PC-9 (cell line): ENCODE data around the gene RASSF3. TPM values are rescaled to one million over a fixed set of nuclear protein-coding genes. Genes with fewer than 3 reads are reported as not detected.

Experiments
- BruUV-seq: library from RNA; stranded (reverse); fragments of 400-500 nt; replicated peaks from 2 replicates; lab custom pipeline; 2021; lab: Mats Ljungman, UMichigan
- CTCF ChIA-PET: fragments of 300-600 bp; sonication (Branson Sonifier 250); formaldehyde crosslinking; loops from one replicate; lab custom pipeline; 2022; ENCODE audit warnings: antibody characterized with exemption; lab: Charles Lee
- POLR2A ChIA-PET: fragments of 300-600 bp; sonication (Branson Sonifier 250); formaldehyde crosslinking; loops from one replicate; lab custom pipeline; 2022; ENCODE audit warnings: antibody characterized with exemption; ENCODE audit not compliant: unreplicated experiment; lab: Charles Lee
- DNase-seq, 2 experiments: peaks; one replicate each; pipeline versions ENCODE4 v3.0.0 to v3.0.0-alpha.2; 2015 to 2022; ENCODE audit warnings: mixed read lengths in 1 of 2
- H2AFZ ChIP-seq: fragments of 200-600 bp; sonication (generic); 2 replicates; pipeline ENCODE4 v1.8.1; 2017; ENCODE audit warnings: antibody characterized with exemption
- H3F3A ChIP-seq: fragments of 200-600 bp; sonication (generic); 2 replicates; pipeline ENCODE4 v1.8.1; 2017; ENCODE audit warnings: antibody characterized with exemption, mild to moderate bottlenecking, low read depth; ENCODE audit not compliant: insufficient read depth
- H3K27ac ChIP-seq: fragments of 200-600 bp; sonication (generic); 2 replicates; pipeline ENCODE4 v1.6.1; 2016; ENCODE audit warnings: mixed run types
- H3K27me3 ChIP-seq: fragments of 200-600 bp; sonication (generic); 2 replicates; pipeline ENCODE4 v1.6.1; 2016; ENCODE audit warnings: low read depth, mixed run types; ENCODE audit not compliant: insufficient read depth
- H3K36me3 ChIP-seq: fragments of 200-600 bp; sonication (generic); 2 replicates; pipeline ENCODE4 v1.6.1; 2016; ENCODE audit warnings: low read depth, mixed run types
- H3K4me1 ChIP-seq: fragments of 200-600 bp; sonication (generic); replicated peaks from 2 replicates; pipeline ENCODE4 v1.6.1; 2016; ENCODE audit warnings: mixed run types; ENCODE audit not compliant: insufficient read depth
- H3K4me2 ChIP-seq: fragments of 200-600 bp; sonication (generic); 2 replicates; pipeline ENCODE4 v1.6.1; 2017; ENCODE audit warnings: mixed run types
- H3K4me3 ChIP-seq: fragments of 200-600 bp; sonication (generic); 2 replicates; pipeline ENCODE4 v1.6.1; 2016; ENCODE audit warnings: mixed run types
- H3K79me2 ChIP-seq: fragments of 200-600 bp; sonication (generic); 2 replicates; pipeline ENCODE4 v1.6.1; 2017; ENCODE audit warnings: low read depth, mixed run types
- H3K9me2 ChIP-seq: fragments of 200-600 bp; sonication (generic); 2 replicates; pipeline ENCODE4 v1.8.1; 2017; ENCODE audit warnings: mild to moderate bottlenecking; ENCODE audit not compliant: insufficient read depth
- H3K9me3 ChIP-seq: fragments of 200-600 bp; sonication (generic); 2 replicates; pipeline ENCODE4 v1.8.1; 2016; ENCODE audit warnings: low read depth; ENCODE audit not compliant: insufficient read depth
- H4K20me1 ChIP-seq: fragments of 200-600 bp; sonication (generic); 2 replicates; pipeline ENCODE4 v1.8.1; 2017; ENCODE audit not compliant: insufficient read depth
- EZH2 ChIP-seq: fragments of 200-600 bp; sonication (generic); IDR thresholded peaks from 2 replicates; pipeline ENCODE4 v1.8.0; 2017; ENCODE audit warnings: antibody characterized with exemption, low read depth
- intact Hi-C: fragments of 100-400 bp; cut with micrococcal nuclease; formaldehyde crosslinking; loops from one replicate; pipeline ENCODE4 v1.10.0; 2022; ENCODE audit not compliant: unreplicated experiment
- total RNA-seq: library from RNA; stranded (reverse); gene quantifications from 2 replicates; pipeline ENCODE4 v1.2.3, GENCODE V29; 2021
- TF ChIP-seq, protein P1 (sequence below): fragments of 200-600 bp; sonication (generic); conservative IDR thresholded peaks from 2 replicates; pipeline ENCODE4 v1.6.1; 2017; ENCODE audit warnings: mixed run types, antibody characterized with exemption, mild to moderate bottlenecking, moderate library complexity

RASSF3 gene
- total RNA-seq, 1 experiment from 2014 or later: 38.9 TPM

- intact Hi-C loops: no loop called here
- TF ChIP-seq, protein P1, sequence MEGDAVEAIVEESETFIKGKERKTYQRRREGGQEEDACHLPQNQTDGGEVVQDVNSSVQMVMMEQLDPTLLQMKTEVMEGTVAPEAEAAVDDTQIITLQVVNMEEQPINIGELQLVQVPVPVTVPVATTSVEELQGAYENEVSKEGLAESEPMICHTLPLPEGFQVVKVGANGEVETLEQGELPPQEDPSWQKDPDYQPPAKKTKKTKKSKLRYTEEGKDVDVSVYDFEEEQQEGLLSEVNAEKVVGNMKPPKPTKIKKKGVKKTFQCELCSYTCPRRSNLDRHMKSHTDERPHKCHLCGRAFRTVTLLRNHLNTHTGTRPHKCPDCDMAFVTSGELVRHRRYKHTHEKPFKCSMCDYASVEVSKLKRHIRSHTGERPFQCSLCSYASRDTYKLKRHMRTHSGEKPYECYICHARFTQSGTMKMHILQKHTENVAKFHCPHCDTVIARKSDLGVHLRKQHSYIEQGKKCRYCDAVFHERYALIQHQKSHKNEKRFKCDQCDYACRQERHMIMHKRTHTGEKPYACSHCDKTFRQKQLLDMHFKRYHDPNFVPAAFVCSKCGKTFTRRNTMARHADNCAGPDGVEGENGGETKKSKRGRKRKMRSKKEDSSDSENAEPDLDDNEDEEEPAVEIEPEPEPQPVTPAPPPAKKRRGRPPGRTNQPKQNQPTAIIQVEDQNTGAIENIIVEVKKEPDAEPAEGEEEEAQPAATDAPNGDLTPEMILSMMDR: no peak
- TF ChIP-seq EZH2: no peak
- no TSS peak for BruUV-seq
- peaks cover 37% of the 10 kb centered on the region for H3F3A ChIP-seq
- H3K79me2 ChIP-seq: peaks cover 78% of the 10 kb centered on the region
- DNase-seq: no peak
- H3K4me1 ChIP-seq: peaks cover 55% of the 10 kb centered on the region
- peaks cover 9% of the 10 kb centered on the region; the same call in 1 of the 2 replicates for H3K36me3 ChIP-seq
- H4K20me1 ChIP-seq: no peaks in the 10 kb centered on the region
- peak overlapping the region; percentile 78 for H3K4me2 ChIP-seq
- POLR2A ChIA-PET: no interaction called here
- no peaks in the 10 kb centered on the region for H3K9me3 ChIP-seq
- H3K9me2 ChIP-seq: no peaks in the 10 kb centered on the region
- peak overlapping the region; percentile 100 for H3K27ac ChIP-seq
- H2AFZ ChIP-seq: no peak overlapping the region
- no peaks in the 10 kb centered on the region for H3K27me3 ChIP-seq
- CTCF ChIA-PET: no interaction called here
- no peak overlapping the region for H3K4me3 ChIP-seq
Observed at GRCh38 chr12:64627771-64628170, 17.5 kb downstream of the RASSF3 start.

- H3K9me2 ChIP-seq: no peaks in the 10 kb centered on the region
- no peak for DNase-seq
- H3K36me3 ChIP-seq: peaks cover 13% of the 10 kb centered on the region
- BruUV-seq: no TSS peak
- no peak overlapping the region for H3K4me3 ChIP-seq
- H3K79me2 ChIP-seq: peaks cover 93% of the 10 kb centered on the region
- H3K9me3 ChIP-seq: no peaks in the 10 kb centered on the region
- H3K4me1 ChIP-seq: peaks cover 38% of the 10 kb centered on the region
- no peaks in the 10 kb centered on the region for H3K27me3 ChIP-seq
- ChIA-PET CTCF (no interaction called here), POLR2A (no interaction called here)
- H2AFZ ChIP-seq: no peak overlapping the region
- intact Hi-C loops: no loop called here
- TF ChIP-seq, protein P1: no peak
- no peak for TF ChIP-seq EZH2
- H3K4me2 ChIP-seq: no peak overlapping the region
- no peaks in the 10 kb centered on the region for H4K20me1 ChIP-seq
- H3F3A ChIP-seq: peaks cover 28% of the 10 kb centered on the region
- no peak overlapping the region for H3K27ac ChIP-seq
Observed at GRCh38 chr12:64631197-64631596, 20.9 kb downstream of the RASSF3 start.

GRCh38 chr12:64633011-64633939, 23.0 kb downstream of the RASSF3 start:
- TF ChIP-seq EZH2: no peak
- TF ChIP-seq, protein P1: no peak
- ChIA-PET POLR2A (no interaction called here), CTCF (no interaction called here)
- Histone ChIP-seq H3F3A (peaks cover 12% of the 10 kb centered on the region), H3K4me1 (peaks cover 34% of the 10 kb centered on the region), H3K4me3 (no peak overlapping the region), H3K9me3 (no peaks in the 10 kb centered on the region), H4K20me1 (no peaks in the 10 kb centered on the region), H3K36me3 (peaks cover 13% of the 10 kb centered on the region), H3K9me2 (no peaks in the 10 kb centered on the region), H3K27ac (peak overlapping the region; percentile 37), H2AFZ (no peak overlapping the region), H3K79me2 (peaks cover 94% of the 10 kb centered on the region), H3K4me2 (no peak overlapping the region), H3K27me3 (no peaks in the 10 kb centered on the region)
- DNase-seq: no peak
- intact Hi-C loops: no loop called here
- BruUV-seq: no TSS peak
